ENCODE data around the gene UNC13C.
A peak's percentile ranks its signal among the peaks of the same experiment; 100 is the strongest.

Gene UNC13C

GRCh38 chr15:54608876-54609835 lies 630.9 kb downstream of the UNC13C start:
- H3K4me1 ChIP-seq (ENCODE audit: control insufficient read depth, low read depth, low read length): peaks cover 1% of the 10 kb centered on the region
- H3K79me2 ChIP-seq (ENCODE audit: control insufficient read depth, insufficient read depth, low read length): no peaks in the 10 kb centered on the region
- no peak overlapping the region for H2BK15ac ChIP-seq (replicated peaks; ENCODE audit: low read depth)
- no peak overlapping the region for H3K4me3 ChIP-seq (ENCODE audit: low read length)
- no peak overlapping the region for H3K9ac ChIP-seq (ENCODE audit: low read length)
- no peak overlapping the region for H4K5ac ChIP-seq (ENCODE audit: low read length)
- no peaks in the 10 kb centered on the region for H3K79me1 ChIP-seq (ENCODE audit: low read length)
- no peak overlapping the region for H3K18ac ChIP-seq (ENCODE audit: low read length)
- no peaks in the 10 kb centered on the region for H3K27me3 ChIP-seq (ENCODE audit: insufficient read depth, low read length, poor library complexity)
- H3K27ac ChIP-seq (ENCODE audit: low read depth, low read length): no peak overlapping the region
- no peak overlapping the region for H2BK120ac ChIP-seq (ENCODE audit: low read depth, low read length)
- no peak overlapping the region for H3K4me2 ChIP-seq (ENCODE audit: low read length)
- no peak overlapping the region for H4K8ac ChIP-seq (ENCODE audit: low read depth, low read length)
- no peak overlapping the region for H2AK5ac ChIP-seq (ENCODE audit: low read length)
- H3K36me3 ChIP-seq (ENCODE audit: control insufficient read depth, insufficient read depth, low read length): no peaks in the 10 kb centered on the region
- WGBS (ENCODE audit: extremely low coverage, insufficient coverage, low lambda C conversion rate): no CpG with 5 or more reads among the region's 1 CpG
- no peak overlapping the region for H3K4ac ChIP-seq (ENCODE audit: low read depth, low read length)
- H3K23ac ChIP-seq (ENCODE audit: low read length): no peak overlapping the region
- no peak overlapping the region for H2BK5ac ChIP-seq (ENCODE audit: low read length)
- no peak overlapping the region for H3K56ac ChIP-seq (ENCODE audit: low read length)
- DNase-seq: no peak

DNA sequence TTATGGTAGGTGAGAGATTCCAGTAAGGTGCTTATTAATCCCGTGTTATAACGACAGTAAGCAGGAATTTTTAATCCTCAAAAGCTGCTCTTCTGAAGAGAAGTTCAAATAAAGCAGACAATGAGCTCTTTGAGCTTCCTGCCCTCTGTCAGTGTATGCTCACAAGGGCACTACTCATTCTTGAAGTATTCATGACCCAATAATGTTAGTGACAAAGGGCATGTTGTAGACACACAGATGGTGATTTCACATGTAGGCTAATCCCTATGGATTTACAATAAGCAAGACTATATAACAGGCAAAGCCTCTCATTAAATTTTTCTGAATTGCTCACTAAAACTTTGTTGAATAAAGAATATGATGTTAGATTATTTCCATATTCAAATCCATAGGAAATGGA lies 639.9 kb downstream of the UNC13C start:
- no peak overlapping the region for H2BK120ac ChIP-seq (ENCODE audit: low read depth, low read length)
- H2AK5ac ChIP-seq (ENCODE audit: low read length): no peak overlapping the region

DNA sequence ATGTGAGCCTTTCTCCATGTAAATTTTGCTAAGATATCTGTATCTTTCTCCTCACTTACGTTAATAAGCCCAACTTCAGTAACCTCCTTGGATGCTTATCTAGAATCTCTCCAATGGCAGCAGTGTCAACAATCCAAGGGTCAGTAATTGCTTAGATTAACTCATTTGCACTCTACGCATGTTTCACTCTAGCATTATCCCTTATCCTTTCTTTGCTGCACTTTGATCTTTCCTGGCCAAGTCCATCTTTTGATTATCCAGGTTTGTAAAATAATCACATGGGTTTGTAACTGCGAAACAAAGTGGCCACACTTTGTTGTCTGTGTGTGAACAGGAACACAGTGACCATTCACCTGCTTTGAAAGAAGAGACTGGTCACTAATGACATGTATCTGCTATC lies 640.9 kb downstream of the UNC13C start:
- WGBS (ENCODE audit: extremely low coverage, insufficient coverage, low lambda C conversion rate): no CpG with 5 or more reads among the region's 3 CpGs

More for the DNA sequence above, 639.9 kb downstream of the UNC13C start:
- Histone ChIP-seq H4K8ac (ENCODE audit: low read depth, low read length) (no peak overlapping the region), H3K27me3 (ENCODE audit: insufficient read depth, low read length, poor library complexity) (no peaks in the 10 kb centered on the region), H2BK15ac (replicated peaks; ENCODE audit: low read depth) (no peak overlapping the region), H3K4me1 (ENCODE audit: control insufficient read depth, low read depth, low read length) (no peaks in the 10 kb centered on the region), H3K9ac (ENCODE audit: low read length) (no peak overlapping the region), H3K4me2 (ENCODE audit: low read length) (no peak overlapping the region), H3K4me3 (ENCODE audit: low read length) (no peak overlapping the region), H4K5ac (ENCODE audit: low read length) (no peak overlapping the region), H3K79me1 (ENCODE audit: low read length) (no peaks in the 10 kb centered on the region), H3K18ac (ENCODE audit: low read length) (no peak overlapping the region), H3K23ac (ENCODE audit: low read length) (no peak overlapping the region), H3K27ac (ENCODE audit: low read depth, low read length) (no peak overlapping the region), H3K79me2 (ENCODE audit: control insufficient read depth, insufficient read depth, low read length) (no peaks in the 10 kb centered on the region), H3K56ac (ENCODE audit: low read length) (no peak overlapping the region), H2BK5ac (ENCODE audit: low read length) (no peak overlapping the region), H3K36me3 (ENCODE audit: control insufficient read depth, insufficient read depth, low read length) (no peaks in the 10 kb centered on the region), H3K4ac (ENCODE audit: low read depth, low read length) (no peak overlapping the region)
- no CpG with 5 or more reads among the region's 2 CpGs for WGBS (ENCODE audit: extremely low coverage, insufficient coverage, low lambda C conversion rate)
- DNase-seq: no peak

DNA sequence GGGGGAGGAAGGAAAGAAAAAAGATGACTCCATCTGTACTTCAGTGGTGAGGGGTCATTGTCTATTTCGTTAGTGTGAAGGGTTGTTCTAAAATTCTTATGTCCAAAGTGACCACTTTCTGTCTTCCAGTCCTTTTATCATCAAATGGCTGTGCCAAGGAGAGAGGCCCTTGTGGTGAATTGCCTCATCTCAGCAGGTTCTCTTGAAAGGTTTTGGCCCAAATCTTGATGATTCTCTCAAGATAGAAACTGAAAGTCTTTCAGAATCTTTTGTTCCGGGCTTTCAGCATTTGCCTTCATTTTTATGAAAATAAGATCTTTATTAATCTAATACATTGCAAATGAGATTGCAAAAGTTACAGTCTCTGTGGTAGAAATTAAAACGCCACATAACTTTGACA lies 642.7 kb downstream of the UNC13C start:
- Histone ChIP-seq H2AK5ac (ENCODE audit: low read length) (no peak overlapping the region), H4K8ac (ENCODE audit: low read depth, low read length) (no peak overlapping the region), H3K9ac (ENCODE audit: low read length) (no peak overlapping the region), H3K4me3 (ENCODE audit: low read length) (no peak overlapping the region), H3K23ac (ENCODE audit: low read length) (no peak overlapping the region), H2BK120ac (ENCODE audit: low read depth, low read length) (no peak overlapping the region), H3K36me3 (ENCODE audit: control insufficient read depth, insufficient read depth, low read length) (no peaks in the 10 kb centered on the region), H3K79me1 (ENCODE audit: low read length) (no peaks in the 10 kb centered on the region), H3K4ac (ENCODE audit: low read depth, low read length) (no peak overlapping the region), H3K56ac (ENCODE audit: low read length) (no peak overlapping the region), H3K4me2 (ENCODE audit: low read length) (no peak overlapping the region), H3K4me1 (ENCODE audit: control insufficient read depth, low read depth, low read length) (no peaks in the 10 kb centered on the region), H3K27me3 (ENCODE audit: insufficient read depth, low read length, poor library complexity) (no peaks in the 10 kb centered on the region), H3K27ac (ENCODE audit: low read depth, low read length) (no peak overlapping the region), H4K5ac (ENCODE audit: low read length) (no peak overlapping the region), H3K79me2 (ENCODE audit: control insufficient read depth, insufficient read depth, low read length) (no peaks in the 10 kb centered on the region), H2BK5ac (ENCODE audit: low read length) (no peak overlapping the region), H2BK15ac (replicated peaks; ENCODE audit: low read depth) (no peak overlapping the region), H3K18ac (ENCODE audit: low read length) (no peak overlapping the region)
- WGBS (ENCODE audit: extremely low coverage, insufficient coverage, low lambda C conversion rate): no CpG with 5 or more reads among the region's 3 CpGs
- no peak for DNase-seq

More for the DNA sequence above, 640.9 kb downstream of the UNC13C start:
- Histone ChIP-seq H2BK15ac (replicated peaks; ENCODE audit: low read depth) (no peak overlapping the region), H4K8ac (ENCODE audit: low read depth, low read length) (no peak overlapping the region), H3K18ac (ENCODE audit: low read length) (no peak overlapping the region), H3K4ac (ENCODE audit: low read depth, low read length) (no peak overlapping the region), H3K4me2 (ENCODE audit: low read length) (no peak overlapping the region), H3K4me3 (ENCODE audit: low read length) (no peak overlapping the region), H2BK120ac (ENCODE audit: low read depth, low read length) (no peak overlapping the region), H3K56ac (ENCODE audit: low read length) (no peak overlapping the region), H3K79me1 (ENCODE audit: low read length) (no peaks in the 10 kb centered on the region), H3K4me1 (ENCODE audit: control insufficient read depth, low read depth, low read length) (no peaks in the 10 kb centered on the region), H2AK5ac (ENCODE audit: low read length) (no peak overlapping the region), H3K79me2 (ENCODE audit: control insufficient read depth, insufficient read depth, low read length) (no peaks in the 10 kb centered on the region), H3K9ac (ENCODE audit: low read length) (no peak overlapping the region), H3K27me3 (ENCODE audit: insufficient read depth, low read length, poor library complexity) (no peaks in the 10 kb centered on the region), H3K27ac (ENCODE audit: low read depth, low read length) (no peak overlapping the region), H3K36me3 (ENCODE audit: control insufficient read depth, insufficient read depth, low read length) (no peaks in the 10 kb centered on the region), H3K23ac (ENCODE audit: low read length) (no peak overlapping the region), H2BK5ac (ENCODE audit: low read length) (no peak overlapping the region), H4K5ac (ENCODE audit: low read length) (no peak overlapping the region)
- DNase-seq: peak; percentile 27

- no peak overlapping the region for H2AK5ac ChIP-seq (ENCODE audit: low read length)
- H3K18ac ChIP-seq (ENCODE audit: low read length): no peak overlapping the region
- DNase-seq: no peak
- H3K4me1 ChIP-seq (ENCODE audit: control insufficient read depth, low read depth, low read length): no peaks in the 10 kb centered on the region
- no peak overlapping the region for H3K27ac ChIP-seq (ENCODE audit: low read depth, low read length)
- H3K23ac ChIP-seq (ENCODE audit: low read length): no peak overlapping the region
- H2BK5ac ChIP-seq (ENCODE audit: low read length): no peak overlapping the region
- no peak overlapping the region for H3K4me3 ChIP-seq (ENCODE audit: low read length)
- no peak overlapping the region for H3K4ac ChIP-seq (ENCODE audit: low read depth, low read length)
- no peaks in the 10 kb centered on the region for H3K79me2 ChIP-seq (ENCODE audit: control insufficient read depth, insufficient read depth, low read length)
- no peak overlapping the region for H3K4me2 ChIP-seq (ENCODE audit: low read length)
- no peak overlapping the region for H2BK15ac ChIP-seq (replicated peaks; ENCODE audit: low read depth)
- H3K36me3 ChIP-seq (ENCODE audit: control insufficient read depth, insufficient read depth, low read length): no peaks in the 10 kb centered on the region
- H4K8ac ChIP-seq (ENCODE audit: low read depth, low read length): no peak overlapping the region
- no peak overlapping the region for H3K9ac ChIP-seq (ENCODE audit: low read length)
- H3K79me1 ChIP-seq (ENCODE audit: low read length): no peaks in the 10 kb centered on the region
- H4K5ac ChIP-seq (ENCODE audit: low read length): no peak overlapping the region
- H3K27me3 ChIP-seq (ENCODE audit: insufficient read depth, low read length, poor library complexity): no peaks in the 10 kb centered on the region
- no peak overlapping the region for H3K56ac ChIP-seq (ENCODE audit: low read length)
- H2BK120ac ChIP-seq (ENCODE audit: low read depth, low read length): no peak overlapping the region
- WGBS (ENCODE audit: extremely low coverage, insufficient coverage, low lambda C conversion rate): no CpG with 5 or more reads among the region's 4 CpGs
Observed at GRCh38 chr15:54636147-54636546, 657.9 kb downstream of the UNC13C start.

GRCh38 chr15:54638666-54639065 lies 660.4 kb downstream of the UNC13C start:
- Histone ChIP-seq H3K56ac (ENCODE audit: low read length) (no peak overlapping the region), H3K4me3 (ENCODE audit: low read length) (no peak overlapping the region), H4K8ac (ENCODE audit: low read depth, low read length) (no peak overlapping the region), H3K27ac (ENCODE audit: low read depth, low read length) (no peak overlapping the region), H2AK5ac (ENCODE audit: low read length) (no peak overlapping the region), H2BK5ac (ENCODE audit: low read length) (no peak overlapping the region), H3K79me1 (ENCODE audit: low read length) (no peaks in the 10 kb centered on the region), H2BK15ac (replicated peaks; ENCODE audit: low read depth) (no peak overlapping the region), H3K36me3 (ENCODE audit: control insufficient read depth, insufficient read depth, low read length) (no peaks in the 10 kb centered on the region), H3K23ac (ENCODE audit: low read length) (no peak overlapping the region), H4K5ac (ENCODE audit: low read length) (no peak overlapping the region), H3K9ac (ENCODE audit: low read length) (no peak overlapping the region), H3K79me2 (ENCODE audit: control insufficient read depth, insufficient read depth, low read length) (no peaks in the 10 kb centered on the region), H3K18ac (ENCODE audit: low read length) (no peak overlapping the region), H2BK120ac (ENCODE audit: low read depth, low read length) (no peak overlapping the region), H3K4me2 (ENCODE audit: low read length) (no peak overlapping the region), H3K27me3 (ENCODE audit: insufficient read depth, low read length, poor library complexity) (no peaks in the 10 kb centered on the region), H3K4ac (ENCODE audit: low read depth, low read length) (no peak overlapping the region), H3K4me1 (ENCODE audit: control insufficient read depth, low read depth, low read length) (no peaks in the 10 kb centered on the region)
- DNase-seq: peak; percentile 4
